ENCODE data around the gene EPHX1.
"Not testable (repeated sequence)": the region's sequence is repeated elsewhere in the genome, so short reads cannot be mapped to it uniquely, and the experiment has no call there.

Gene EPHX1

GRCh38 chr1:225883616-225884265 lies 73.8 kb downstream of the EPHX1 start:
- no peak for DNase-seq

- no peak for DNase-seq
These were observed 75.4 kb downstream of the EPHX1 start for GRCh38 chr1:225885336-225885735.

GRCh38 chr1:225886159-225887029 lies 76.5 kb downstream of the EPHX1 start:
- no peak for DNase-seq

GRCh38 chr1:225887030-225887314 lies 77.0 kb downstream of the EPHX1 start:
- no peak for DNase-seq

GRCh38 chr1:225887554-225888288 lies 77.8 kb downstream of the EPHX1 start:
- DNase-seq, result not testable (repeated sequence)

GRCh38 chr1:225888289-225888897 lies 78.5 kb downstream of the EPHX1 start:
- DNase-seq, result no peak

- no peak for DNase-seq
These were observed 79.1 kb downstream of the EPHX1 start, which contains the start of gene LEFTY1 for GRCh38 chr1:225888898-225889601. Gene LEFTY1 (minus strand): TSS chr1:225889146. CDS start chr1:225889066, 80 bp downstream.

- no peak for DNase-seq
These were observed 79.8 kb downstream of the EPHX1 start for GRCh38 chr1:225889743-225890142.

GRCh38 chr1:225890346-225891228 lies 80.7 kb downstream of the EPHX1 start:
- DNase-seq, result no peak

- DNase-seq, result no peak
These were observed 81.5 kb downstream of the EPHX1 start for GRCh38 chr1:225891229-225891972.

GRCh38 chr1:225892307-225892706 lies 82.4 kb downstream of the EPHX1 start:
- DNase-seq, result no peak
